Muscle of arm (tissue), 12 donors: ENCODE results near the gene FGFR3. TPM values are rescaled to one million over a fixed set of nuclear protein-coding genes. Genes with fewer than 3 reads are reported as not detected.

Source experiments
- DNase-seq: peaks from one replicate; pipeline ENCODE4 v3.0.0-alpha.2; 2013
- polyA plus RNA-seq, 12 donors: library from polyadenylated mRNA; unstranded; fragments of 120-200 nt; gene quantifications; one replicate each; pipeline ENCODE4 v1.2.1, GENCODE V29; 2013; ENCODE audit not compliant: insufficient read length in 12 of 12

The FGFR3 gene
- polyA plus RNA-seq, 12 donors, result 0.92 to 62.4 (median 1.6) TPM; not detected in 1

- DNase-seq, result no peak
Measured at GRCh38 chr4:1787411-1788077, 5.5 kb upstream of the FGFR3 start.

DNA sequence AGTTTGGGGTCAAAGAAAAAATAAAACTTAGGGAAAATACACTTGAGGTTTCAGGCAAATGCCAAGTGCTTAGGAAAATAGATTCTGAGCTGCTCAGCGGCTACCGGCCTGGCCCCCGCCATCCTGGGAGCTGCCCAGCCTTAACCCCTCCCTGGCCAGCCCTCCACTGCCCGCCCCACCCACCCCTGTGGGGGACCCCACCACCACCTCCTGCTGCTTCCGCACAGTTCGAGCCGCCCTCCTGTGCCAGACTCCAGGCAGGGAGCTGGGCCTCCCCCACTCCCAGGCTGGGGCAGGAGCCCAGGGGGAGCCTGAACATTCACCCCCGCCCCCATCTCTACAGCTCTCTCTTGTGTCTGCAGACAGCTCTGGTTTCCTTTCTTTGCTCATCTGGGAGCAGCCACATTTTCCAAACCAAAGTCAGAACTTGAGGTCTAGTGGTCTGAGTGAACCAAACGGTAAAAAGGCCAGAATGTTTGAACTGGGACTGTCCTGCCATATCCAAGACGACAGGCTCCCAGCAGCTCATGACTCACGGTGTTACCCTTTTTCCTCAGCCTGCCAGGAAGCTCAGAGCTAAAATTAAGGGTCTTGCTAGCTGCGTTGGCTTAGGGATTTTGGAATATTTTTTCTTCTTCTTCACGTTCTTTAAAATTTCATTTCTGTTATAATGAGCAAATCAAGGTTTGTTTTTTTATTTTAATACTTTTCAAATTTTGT lies 4.7 kb upstream of the FGFR3 start:
- DNase-seq, result no peak

- DNase-seq, result no peak
Measured at GRCh38 chr4:1789552-1789951, 3.5 kb upstream of the FGFR3 start.

DNA sequence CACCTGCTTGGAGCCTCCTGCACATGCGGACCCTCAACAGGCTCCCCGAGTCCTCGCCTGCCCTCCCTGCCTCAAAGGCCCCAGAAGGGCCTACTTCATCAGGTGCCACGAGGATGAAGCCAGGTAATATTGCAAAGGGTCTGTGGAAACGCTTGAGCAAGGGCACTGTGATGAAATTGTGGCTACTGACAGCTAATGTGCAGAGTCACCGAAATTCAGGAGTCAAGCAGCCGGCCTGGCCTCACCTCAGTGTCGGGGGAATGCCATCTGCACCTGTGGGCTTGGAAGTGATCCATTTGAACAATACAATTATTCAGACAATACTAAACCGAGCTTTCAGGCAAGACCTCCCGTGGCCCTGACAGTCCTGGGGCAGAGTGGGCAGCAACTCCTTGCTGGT lies 3.1 kb upstream of the FGFR3 start:
- DNase-seq, result no peak

GRCh38 chr4:1792158-1792831 lies 798 bp upstream of the FGFR3 start:
- DNase-seq, result no peak

DNA sequence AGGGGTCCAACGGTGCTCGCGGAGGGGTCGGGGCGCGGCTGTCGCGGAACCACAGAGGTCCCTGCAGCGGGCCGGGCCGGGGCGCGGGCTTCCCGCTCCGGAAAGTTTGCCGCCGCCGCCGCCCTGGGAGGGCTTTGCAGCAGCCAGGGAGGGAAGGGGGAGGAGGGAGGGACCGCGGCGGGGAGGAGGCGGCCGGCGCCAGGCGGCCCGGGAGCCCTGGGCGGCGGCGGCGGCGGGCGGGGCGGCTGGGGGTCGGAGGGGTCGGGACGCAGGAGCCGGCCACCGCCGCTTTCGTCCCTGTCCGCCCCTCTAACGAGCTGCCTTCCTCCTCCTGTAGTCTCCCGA lies 375 bp downstream of the FGFR3 start:
- DNase-seq, result no peak

GRCh38 chr4:1793940-1794808 lies 1.1 kb downstream of the FGFR3 start:
- no peak for DNase-seq

GRCh38 chr4:1794809-1795298 lies 1.8 kb downstream of the FGFR3 start:
- no peak for DNase-seq

GRCh38 chr4:1795299-1796195 lies 2.5 kb downstream of the FGFR3 start:
- DNase-seq, result no peak

DNA sequence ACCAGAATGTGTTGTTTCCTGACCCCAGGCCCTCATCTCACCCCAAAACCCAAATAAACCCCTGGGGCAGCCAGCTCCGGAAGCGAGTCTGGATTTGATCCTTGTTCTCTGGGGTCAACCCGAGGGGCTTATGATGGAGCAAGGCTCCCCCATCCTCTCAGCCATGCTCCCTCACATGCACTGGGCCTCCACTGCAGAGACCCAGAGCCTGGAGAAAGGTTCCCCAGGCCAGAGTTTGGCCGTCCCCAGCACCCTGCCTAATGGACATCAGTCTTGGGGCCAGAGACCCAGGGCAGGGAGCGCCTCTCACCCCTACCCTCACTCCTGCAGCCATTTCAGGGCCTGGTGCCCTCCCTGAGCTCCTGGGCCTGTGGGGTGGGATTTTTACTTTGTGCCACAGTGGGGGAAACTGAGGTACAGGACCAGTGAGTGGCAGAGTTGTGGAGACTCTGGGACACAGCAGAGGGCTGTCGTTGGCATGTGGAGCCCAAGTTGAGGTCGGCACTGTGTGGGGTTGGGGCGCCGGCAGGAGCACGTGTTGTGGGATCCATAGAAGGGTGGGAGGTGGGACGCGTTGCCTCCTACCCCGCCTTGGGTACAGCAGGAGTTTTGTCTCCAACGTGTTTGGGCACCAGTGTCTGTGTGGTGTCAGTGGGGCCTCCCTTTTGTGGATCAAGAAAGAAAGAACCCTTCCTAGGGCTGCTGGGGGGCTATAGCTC lies 3.6 kb downstream of the FGFR3 start:
- DNase-seq, result no peak

GRCh38 chr4:1797298-1797860 lies 4.3 kb downstream of the FGFR3 start:
- DNase-seq, result no peak

- no peak for DNase-seq
Measured at GRCh38 chr4:1797861-1798579, 4.9 kb downstream of the FGFR3 start.

DNA sequence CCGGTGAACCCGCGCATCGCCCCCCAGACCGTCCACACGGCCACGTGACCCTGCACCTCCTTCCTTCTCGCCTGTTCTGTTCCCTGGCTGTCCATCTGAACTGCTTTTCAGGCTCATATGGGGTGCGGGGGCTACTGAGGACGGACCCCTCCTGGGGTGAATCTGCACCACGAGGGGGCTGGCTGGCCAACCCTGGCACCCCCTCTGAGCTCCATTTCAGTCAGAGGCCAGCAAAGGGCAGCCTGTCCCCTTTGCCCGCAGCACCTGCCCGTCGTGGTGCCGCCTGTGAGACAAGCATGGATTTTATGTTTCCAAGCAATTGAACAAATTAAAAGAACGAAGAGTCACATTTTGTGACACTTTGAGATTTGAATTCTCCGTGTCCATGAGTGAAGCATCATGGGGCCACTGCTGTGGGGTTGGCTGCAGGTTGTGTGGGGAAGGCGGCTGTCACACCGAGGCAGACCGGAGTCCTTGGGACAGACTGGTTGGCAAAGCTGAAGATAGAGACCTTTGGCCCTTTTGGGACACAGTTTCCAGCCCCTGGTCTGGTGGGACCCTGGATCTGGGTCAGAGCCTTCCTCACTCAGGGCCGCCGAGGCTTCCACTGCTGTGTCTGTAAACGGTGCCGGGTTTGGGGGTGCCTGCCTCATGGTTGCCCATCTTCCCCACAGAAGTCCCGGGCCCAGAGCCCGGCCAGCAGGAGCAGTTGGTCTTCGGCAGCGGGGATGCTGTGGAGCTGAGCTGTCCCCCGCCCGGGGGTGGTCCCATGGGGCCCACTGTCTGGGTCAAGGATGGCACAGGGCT lies 5.7 kb downstream of the FGFR3 start:
- DNase-seq, result no peak

DNA sequence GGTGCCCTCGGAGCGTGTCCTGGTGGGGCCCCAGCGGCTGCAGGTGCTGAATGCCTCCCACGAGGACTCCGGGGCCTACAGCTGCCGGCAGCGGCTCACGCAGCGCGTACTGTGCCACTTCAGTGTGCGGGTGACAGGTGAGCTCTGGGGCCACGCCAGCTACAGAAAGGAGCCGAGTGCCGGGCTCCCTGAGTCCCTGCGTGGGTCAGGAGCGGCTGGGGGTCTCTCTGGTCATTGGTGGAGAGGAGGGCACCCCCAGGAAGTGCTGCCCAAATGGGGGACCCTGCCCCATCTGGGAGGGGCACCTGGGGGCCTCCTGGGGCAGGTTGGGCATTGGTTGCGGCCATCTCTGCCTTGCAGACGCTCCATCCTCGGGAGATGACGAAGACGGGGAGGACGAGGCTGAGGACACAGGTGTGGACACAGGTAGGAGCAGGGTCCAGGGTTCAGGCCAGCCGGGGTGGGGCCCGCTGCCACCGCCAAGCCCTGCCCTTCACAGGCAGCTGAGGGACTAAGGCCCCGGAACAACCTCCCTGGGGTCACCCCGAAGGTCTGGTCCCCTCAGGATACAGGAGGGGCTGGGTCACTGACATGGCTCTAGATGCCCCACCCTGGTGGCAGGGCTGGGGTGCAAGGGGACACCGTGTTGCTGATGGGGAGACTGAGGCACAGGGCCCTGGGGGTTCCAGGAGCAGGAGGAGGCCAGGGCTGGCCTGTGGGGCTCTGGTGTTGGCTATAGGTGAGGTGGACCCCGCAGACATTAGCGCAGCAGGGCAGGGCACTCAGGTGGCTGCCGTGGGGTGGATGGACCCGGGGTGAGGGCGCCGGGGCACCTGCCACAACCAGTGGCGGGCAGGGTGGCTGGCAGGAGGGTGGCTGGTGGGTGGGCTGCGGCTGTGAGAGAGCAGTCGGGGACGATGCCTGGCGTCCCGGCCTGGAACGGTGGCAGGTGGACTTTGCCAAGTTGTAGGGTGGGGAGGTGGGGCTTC lies 6.6 kb downstream of the FGFR3 start:
- DNase-seq, result no peak

DNA sequence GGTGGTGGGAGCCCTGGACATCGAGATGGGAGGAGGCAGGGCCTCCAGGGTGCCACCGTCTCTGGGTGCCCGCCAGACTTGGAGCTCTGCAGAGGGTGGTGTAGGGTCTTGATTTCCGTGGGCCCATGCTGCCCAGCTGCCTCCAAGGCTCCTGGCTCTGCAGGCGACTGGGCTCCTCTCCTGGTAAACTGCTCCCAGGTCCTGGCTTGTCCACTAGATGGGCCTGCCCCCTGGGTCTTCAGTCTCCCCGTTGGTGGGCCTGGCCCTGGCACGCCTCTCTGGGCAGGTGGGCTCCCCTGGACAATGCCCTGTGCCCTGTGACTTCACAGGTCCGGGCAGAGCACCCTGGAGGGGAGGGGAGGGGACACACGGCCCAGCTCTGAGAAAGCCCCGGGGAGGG lies 7.7 kb downstream of the FGFR3 start:
- no peak for DNase-seq

DNA sequence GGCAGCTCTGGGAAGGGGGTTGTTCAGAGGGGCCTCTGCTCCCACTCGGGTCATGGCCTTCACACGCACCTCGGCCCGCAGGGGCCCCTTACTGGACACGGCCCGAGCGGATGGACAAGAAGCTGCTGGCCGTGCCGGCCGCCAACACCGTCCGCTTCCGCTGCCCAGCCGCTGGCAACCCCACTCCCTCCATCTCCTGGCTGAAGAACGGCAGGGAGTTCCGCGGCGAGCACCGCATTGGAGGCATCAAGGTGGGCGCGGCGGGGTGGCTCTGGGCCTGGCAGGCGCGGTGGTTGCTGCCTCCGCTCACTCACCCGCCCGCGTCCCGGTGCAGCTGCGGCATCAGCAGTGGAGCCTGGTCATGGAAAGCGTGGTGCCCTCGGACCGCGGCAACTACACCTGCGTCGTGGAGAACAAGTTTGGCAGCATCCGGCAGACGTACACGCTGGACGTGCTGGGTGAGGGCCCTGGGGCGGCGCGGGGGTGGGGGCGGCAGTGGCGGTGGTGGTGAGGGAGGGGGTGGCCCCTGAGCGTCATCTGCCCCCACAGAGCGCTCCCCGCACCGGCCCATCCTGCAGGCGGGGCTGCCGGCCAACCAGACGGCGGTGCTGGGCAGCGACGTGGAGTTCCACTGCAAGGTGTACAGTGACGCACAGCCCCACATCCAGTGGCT lies 8.3 kb downstream of the FGFR3 start:
- DNase-seq, result no peak
